Activated T-cell treated with anti-CD3 and anti-CD28 coated beads for 48 hours (primary cell): Measurements from ENCODE around the gene GYPA.
"Not testable (repeated sequence)": the region's sequence is repeated elsewhere in the genome, so short reads cannot be mapped to it uniquely, and the experiment has no call there.

Source experiments
- DNase-seq: peaks from one replicate; pipeline ENCODE4 v3.0.0-alpha.2; 2020; ENCODE audit warnings: low read depth

The GYPA gene

GRCh38 chr4:144128709-144129320, 11.7 kb downstream of the GYPA start:
- not testable (repeated sequence) for DNase-seq

DNA sequence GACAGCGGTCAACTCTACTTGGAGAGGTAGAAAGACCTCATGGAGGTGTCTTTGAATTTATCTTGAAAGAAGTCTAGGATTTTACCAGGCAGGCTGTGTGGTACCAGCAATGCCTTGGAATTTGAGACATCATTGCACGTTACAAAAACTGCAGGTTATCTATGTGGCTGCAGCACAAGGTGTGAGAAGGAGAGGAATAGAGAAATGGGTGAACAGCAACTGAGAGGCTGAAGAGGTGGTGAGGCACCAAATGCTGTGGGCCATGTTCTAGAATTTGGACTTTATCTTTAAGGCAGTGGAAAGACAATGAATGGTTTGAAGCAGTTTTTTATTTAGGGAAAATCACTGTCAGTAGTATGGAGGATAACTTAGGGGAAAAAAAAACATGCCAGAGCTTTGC, 15.4 kb downstream of the GYPA start:
- DNase-seq: not testable (repeated sequence)

DNA sequence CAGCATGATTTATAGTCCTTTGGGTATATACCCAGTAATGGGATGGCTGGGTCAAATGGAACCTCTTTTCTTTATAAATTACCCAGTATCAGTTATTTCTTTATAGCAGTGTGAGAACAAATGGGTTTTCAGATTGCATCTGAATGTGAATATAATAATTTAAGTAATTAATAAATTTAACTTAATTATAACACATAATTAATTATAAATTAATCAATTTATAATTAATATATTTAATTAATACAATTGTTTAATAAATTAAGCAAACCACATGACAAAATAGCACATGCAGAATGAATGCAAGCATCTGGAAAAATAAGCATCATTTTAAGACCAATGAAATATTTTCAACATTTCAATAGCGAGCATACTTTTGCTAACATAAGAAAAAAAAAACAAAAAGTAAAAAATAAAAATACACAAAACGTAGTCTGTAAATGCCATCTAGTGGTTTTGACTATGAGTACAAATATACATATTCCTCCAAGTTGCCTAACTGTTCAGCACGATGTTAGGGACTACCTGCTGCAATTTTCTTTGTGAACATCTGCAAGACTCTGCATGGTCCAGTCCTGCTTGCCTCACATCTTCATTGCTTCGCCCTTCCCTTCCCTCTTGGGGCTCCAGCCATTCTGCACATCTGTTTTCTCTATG, 16.4 kb downstream of the GYPA start:
- DNase-seq: not testable (repeated sequence)

GRCh38 chr4:144123269-144123668, 17.2 kb downstream of the GYPA start:
- DNase-seq: not testable (repeated sequence)

GRCh38 chr4:144119752-144120151, 20.8 kb downstream of the GYPA start:
- DNase-seq: not testable (repeated sequence)

DNA sequence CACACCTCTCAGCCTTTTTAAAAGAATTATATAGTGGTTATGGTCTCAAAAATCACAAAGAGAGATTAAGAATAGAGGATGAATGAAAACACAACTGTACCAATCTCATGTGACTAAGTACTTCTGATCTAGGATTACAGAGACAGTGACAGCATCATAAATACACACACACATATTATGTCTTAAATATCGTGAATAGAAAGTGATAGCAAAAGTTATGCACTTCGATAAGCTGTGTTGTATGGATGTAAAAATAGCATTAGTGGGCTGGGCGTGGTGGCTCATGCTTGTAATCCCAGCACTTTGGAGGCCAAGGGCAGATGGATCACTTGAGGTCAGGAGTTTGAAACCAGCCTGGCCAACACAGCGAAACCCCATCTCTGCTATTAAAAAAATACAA, 25.0 kb downstream of the GYPA start:
- no peak for DNase-seq

- no peak for DNase-seq
Measured at GRCh38 chr4:144113546-144113945, 27.0 kb downstream of the GYPA start.

DNA sequence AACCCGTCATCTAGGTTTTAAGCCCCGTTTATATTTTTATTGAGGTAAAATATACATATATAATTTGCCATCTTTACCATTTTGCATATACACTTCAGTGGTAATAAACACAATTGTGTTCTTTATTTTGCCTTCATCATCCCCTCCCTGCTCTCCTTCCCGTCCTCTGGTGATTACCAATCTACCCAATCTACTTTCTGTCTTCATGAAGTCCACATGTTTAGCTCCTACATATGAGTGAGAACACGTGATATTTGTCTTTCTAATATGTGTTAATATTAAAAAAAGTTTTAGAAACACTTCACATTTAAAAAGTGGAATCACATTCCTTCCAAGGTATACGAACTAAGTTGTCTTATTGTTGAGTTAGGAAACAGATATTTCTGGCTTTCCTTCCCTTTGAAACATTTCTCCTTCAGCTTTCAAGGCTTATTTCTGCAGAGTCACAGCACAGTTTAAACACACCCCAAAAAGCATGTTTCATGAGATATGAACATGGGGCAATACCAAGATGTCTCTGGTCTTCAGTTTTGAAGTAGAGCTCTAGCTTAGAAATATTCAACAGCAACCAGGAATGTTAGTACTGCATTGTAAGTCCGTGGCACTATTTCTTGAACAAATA, 35.9 kb downstream of the GYPA start:
- DNase-seq: no peak

- not testable (repeated sequence) for DNase-seq
Measured at GRCh38 chr4:144097776-144098175, 42.7 kb downstream of the GYPA start.

- not testable (repeated sequence) for DNase-seq
Measured at GRCh38 chr4:144093995-144094394, 46.5 kb downstream of the GYPA start.

- not testable (repeated sequence) for DNase-seq
Measured at GRCh38 chr4:144091181-144091580, 49.3 kb downstream of the GYPA start.

GRCh38 chr4:144090744-144091143, 49.8 kb downstream of the GYPA start:
- no peak for DNase-seq

DNA sequence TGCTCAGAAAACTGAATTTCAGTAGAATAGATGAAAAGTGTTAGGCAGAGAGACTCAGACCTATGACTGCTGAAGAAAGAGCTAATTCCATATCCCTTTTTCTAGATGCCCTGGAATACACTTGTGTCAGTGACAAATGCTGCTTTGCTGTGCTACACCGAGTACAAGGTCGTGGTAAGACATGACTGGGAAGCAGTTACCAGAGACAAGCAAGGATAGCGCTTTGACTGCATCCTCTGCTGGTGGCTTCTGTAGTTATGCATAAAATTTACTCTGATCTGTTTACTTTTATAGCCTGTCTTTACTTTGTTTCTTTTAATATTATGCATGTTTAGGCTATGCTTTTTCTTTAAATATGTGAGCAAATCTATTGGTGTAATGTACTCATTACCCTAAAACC, 58.5 kb downstream of the GYPA start:
- DNase-seq: not testable (repeated sequence)

- DNase-seq: not testable (repeated sequence)
Measured at GRCh38 chr4:144080135-144080534, 60.4 kb downstream of the GYPA start.

- DNase-seq: not testable (repeated sequence)
Measured at GRCh38 chr4:144078746-144079145, 61.8 kb downstream of the GYPA start.

GRCh38 chr4:144061556-144061955, 79.0 kb downstream of the GYPA start:
- DNase-seq: not testable (repeated sequence)

DNA sequence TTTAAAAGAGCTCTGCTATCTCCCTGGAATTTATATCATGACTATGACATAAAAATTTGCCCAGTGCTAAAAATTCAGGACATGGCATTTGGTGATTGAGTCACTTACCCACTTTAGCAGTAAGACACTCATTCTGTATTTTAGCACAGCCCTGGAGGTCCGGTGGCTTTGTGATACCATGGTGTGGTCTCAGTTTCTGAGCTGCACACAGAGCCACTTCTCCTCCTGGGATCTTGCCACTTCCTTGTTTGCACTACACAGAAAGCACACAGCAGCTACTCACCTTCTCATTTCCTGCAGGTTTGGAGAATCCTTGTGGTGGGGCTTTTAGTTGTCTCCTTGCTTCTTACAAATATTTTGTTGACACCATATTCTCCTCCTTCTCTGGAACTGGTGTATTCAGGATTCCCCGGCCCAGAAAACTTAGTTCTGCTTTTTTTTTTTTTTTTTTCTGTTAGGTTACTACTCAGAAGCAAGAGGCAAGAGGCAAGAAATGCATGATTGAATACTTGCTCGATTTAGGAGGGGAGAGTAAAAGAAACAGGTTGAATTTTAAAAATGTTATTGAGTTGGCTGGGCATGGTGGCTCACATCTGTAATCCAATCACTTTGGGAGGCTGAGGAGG, 80.2 kb downstream of the GYPA start:
- not testable (repeated sequence) for DNase-seq
